ENCODE data around the gene CAMSAP2. TPM values are rescaled to one million over a fixed set of nuclear protein-coding genes. Genes with fewer than 3 reads are reported as not detected.
"Not testable (repeated sequence)": the region's sequence is repeated elsewhere in the genome, so short reads cannot be mapped to it uniquely, and the experiment has no call there.

CAMSAP2 gene
- total RNA-seq, 1 experiment from 2014 or later, result 24.3 TPM

DNA sequence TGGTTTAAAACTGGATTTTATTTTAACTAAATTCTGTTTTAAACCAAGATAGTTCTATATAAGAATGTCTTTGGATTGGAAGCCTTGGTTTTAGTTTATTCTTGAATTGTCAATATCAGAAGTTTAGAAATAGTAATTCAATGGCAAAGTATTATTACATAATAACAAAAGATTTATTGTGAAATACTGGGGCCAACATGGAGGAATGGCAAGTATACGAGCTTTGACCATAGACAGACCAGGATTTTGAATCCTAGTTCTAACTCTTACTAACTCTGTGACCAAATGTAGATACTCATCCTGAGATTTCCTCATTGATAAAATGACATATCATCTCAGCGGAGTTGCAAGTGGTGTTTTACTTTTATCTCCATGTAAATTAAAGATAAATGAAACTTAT lies 63.3 kb downstream of the CAMSAP2 start:
- Histone ChIP-seq H3K4me3 (no peak overlapping the region), H3K9me3 (no peaks in the 10 kb centered on the region), H3K36me3 (no peaks in the 10 kb centered on the region), H3K27me3 (no peaks in the 10 kb centered on the region)
- no peak for DNase-seq

DNA sequence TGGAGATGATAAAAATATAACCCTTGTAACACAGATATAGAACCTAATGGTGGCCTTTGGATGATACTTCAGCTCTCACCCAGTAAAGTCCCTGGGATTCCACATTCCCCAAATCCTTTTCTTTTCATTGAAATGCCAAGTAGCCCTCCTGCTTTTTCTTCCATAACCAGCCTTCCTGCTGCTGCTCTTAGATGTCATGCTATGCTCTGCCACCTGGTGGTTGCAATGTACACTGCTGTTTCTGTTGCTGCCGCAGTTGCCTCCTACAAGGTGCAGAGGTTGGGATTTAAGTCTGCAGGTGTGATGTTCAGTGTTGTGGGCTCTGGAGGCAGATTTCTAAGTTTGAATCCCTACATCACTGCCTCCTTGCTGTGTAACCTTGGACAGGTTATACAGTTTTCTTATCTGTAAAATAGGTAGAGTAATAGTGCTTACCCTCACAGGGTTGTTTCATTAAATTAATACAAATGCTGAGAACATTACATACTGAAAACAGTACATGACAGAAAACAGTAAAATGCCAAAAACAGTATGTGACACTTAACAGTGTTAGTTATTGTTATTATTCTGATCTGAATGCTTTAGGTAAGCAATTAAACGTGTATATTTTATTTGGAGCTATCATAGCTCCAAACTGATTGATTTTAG lies 64.3 kb downstream of the CAMSAP2 start:
- Histone ChIP-seq H3K36me3 (peaks cover 6% of the 10 kb centered on the region), H3K9me3 (no peaks in the 10 kb centered on the region), H3K27me3 (no peaks in the 10 kb centered on the region), H3K4me3 (no peak overlapping the region)
- DNase-seq, result peak; percentile 63

DNA sequence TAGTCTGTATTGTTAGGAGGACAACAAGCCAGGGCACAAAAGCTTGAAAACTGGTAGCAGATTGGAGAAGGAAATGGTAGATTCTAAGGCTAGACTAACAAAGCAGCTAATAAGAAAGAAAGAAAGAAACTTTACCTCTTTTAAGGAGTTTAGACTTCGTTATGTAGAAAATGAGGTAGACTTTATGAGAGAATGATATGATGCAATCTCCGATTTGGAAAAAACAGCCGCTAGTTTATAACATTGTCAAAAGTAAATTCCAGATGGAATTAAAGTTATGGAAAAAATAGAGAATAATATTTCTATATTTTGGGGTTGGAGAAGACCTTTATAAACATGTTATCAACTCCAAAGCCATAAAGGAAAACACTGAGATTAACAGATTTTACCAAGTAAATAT lies 67.0 kb downstream of the CAMSAP2 start:
- no peak overlapping the region for H3K4me3 ChIP-seq

DNA sequence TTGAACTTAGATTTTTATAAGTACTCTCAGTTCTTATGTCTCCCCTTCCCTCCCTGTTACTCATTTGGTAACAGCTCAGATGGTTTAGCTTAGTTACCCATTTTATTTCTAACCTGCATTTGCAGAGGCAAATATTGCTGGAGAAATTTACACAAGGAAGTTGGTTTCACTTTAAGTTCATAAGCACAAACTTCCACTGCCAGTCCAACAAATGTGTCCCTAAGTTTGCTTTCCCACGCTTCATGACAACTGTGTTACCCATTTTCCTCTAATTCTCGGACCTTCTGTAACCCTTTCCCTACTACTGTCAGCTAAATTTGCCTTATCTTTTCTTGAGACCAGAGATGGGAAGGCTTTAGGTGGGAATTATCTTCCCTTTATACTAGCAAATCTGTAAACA lies 70.2 kb downstream of the CAMSAP2 start:
- Histone ChIP-seq H3K4me3 (no peak overlapping the region), H3K9me3 (no peaks in the 10 kb centered on the region), H3K27me3 (no peaks in the 10 kb centered on the region), H3K36me3 (peaks cover 46% of the 10 kb centered on the region)
- no peak for DNase-seq

More for the DNA sequence above, 67.0 kb downstream of the CAMSAP2 start:
- Histone ChIP-seq H3K9me3 (no peaks in the 10 kb centered on the region), H3K27me3 (no peaks in the 10 kb centered on the region), H3K36me3 (peaks cover 28% of the 10 kb centered on the region)
- DNase-seq, result no peak

DNA sequence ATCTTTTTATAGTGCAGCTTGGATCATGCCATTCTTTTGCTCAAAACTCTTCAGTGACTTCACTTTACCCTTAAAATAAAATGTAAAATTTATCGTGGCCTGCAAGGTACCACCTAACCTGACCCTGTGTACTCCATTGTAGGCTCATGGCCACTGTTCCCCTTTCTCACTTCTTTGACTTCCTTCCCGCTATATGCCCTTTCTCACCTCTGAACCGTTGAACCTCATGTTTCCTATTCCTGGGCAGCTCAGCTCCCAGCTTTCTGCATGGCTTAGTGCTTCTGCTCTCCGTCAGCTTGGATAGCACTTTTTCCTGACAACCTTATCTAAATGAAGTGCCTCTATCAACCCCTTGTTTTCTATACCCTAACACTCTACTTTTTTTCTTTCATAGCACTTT lies 73.0 kb downstream of the CAMSAP2 start:
- no peak overlapping the region for H3K4me3 ChIP-seq

DNA sequence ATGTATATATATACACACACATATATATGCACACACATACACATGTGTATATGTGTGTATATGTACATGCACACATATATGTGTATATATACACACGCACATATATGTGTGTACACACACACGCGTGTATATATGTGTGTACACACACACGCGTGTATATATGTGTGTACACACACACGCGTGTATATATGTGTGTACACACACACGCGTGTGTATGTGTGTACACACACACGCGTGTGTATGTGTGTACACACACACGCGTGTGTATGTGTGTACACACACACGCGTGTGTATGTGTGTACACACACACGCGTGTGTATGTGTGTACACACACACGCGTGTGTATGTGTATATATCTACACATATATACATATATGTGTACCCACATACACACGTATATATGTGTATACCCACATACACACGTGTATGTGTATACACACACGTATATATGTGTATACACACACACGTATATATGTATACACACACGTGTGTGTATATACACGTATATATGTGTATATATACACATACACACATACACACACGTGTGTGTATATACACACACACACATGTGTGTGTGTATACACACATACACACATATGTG lies 78.0 kb downstream of the CAMSAP2 start:
- not testable (repeated sequence) for H3K27me3 ChIP-seq, DNase-seq, H3K9me3 ChIP-seq, H3K4me3 ChIP-seq
- peaks cover 39% of the 10 kb centered on the region for H3K36me3 ChIP-seq

More for the DNA sequence above, 73.0 kb downstream of the CAMSAP2 start:
- DNase-seq, result no peak
- Histone ChIP-seq H3K27me3 (no peaks in the 10 kb centered on the region), H3K36me3 (peaks cover 61% of the 10 kb centered on the region), H3K9me3 (no peaks in the 10 kb centered on the region)

DNA sequence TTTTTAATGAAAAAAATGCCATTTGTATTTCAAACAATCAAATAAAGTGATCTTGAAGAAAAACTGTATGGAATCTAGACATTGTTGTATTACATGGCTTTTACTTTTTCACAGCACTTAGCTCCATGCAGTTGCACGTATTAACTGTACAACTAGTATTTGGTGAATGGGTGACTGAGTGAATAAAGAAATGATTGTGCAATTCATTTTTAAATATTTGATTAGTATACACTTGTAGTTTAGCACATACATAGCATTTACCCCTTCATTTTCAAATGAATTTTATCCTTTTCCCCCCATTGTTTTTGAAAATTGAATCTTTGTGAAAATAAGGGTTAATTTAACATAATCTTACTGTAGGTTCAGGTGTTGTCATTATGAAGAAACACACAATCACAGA lies 79.6 kb downstream of the CAMSAP2 start:
- Histone ChIP-seq H3K27me3 (no peaks in the 10 kb centered on the region), H3K36me3 (peaks cover 30% of the 10 kb centered on the region), H3K4me3 (no peak overlapping the region), H3K9me3 (no peaks in the 10 kb centered on the region)
- no peak for DNase-seq

DNA sequence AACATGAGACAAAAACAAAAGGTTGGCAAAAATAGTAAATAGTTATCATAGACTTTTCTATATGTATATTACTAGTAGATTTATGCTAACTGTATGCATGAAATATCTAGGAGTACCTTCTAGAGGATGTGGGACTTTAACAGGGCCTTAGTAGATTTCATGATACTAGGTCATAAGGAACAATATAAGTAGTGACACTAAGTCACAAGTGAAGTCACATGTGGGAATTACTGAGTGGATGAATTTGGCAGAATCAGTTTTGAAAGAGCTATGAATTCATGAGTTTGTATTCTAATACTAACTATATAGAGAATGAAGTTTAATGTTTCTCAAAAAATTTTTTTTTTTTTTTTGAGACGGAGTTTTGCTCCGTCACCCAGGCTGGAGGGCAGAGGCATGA lies 81.0 kb downstream of the CAMSAP2 start:
- H3K4me3 ChIP-seq, result no peak overlapping the region
- no peak for DNase-seq
- peaks cover 24% of the 10 kb centered on the region for H3K36me3 ChIP-seq
- no peaks in the 10 kb centered on the region for H3K9me3 ChIP-seq
- H3K27me3 ChIP-seq, result no peaks in the 10 kb centered on the region

DNA sequence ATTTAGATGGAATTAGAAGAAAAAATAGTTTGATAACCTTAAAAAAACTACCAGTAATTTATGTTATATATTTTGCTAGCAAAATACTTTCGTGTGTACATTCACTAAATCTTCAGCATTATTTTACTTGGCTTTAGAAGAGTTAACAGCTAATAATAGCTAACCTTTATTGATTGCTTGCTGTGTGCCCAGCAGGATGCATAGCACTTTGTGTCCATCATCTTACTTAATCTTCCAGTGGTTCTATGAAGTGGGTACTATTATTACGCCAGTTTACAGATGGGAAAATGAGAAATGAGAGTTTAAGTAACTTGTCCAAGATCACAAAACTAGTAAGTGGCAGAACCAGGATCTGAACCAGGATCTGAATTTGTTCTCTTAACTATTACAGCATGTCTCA lies 92.4 kb downstream of the CAMSAP2 start:
- peaks cover 17% of the 10 kb centered on the region for H3K36me3 ChIP-seq
- H3K4me3 ChIP-seq, result no peak overlapping the region
- no peaks in the 10 kb centered on the region for H3K27me3 ChIP-seq
- H3K9me3 ChIP-seq, result no peaks in the 10 kb centered on the region
- no peak for DNase-seq

DNA sequence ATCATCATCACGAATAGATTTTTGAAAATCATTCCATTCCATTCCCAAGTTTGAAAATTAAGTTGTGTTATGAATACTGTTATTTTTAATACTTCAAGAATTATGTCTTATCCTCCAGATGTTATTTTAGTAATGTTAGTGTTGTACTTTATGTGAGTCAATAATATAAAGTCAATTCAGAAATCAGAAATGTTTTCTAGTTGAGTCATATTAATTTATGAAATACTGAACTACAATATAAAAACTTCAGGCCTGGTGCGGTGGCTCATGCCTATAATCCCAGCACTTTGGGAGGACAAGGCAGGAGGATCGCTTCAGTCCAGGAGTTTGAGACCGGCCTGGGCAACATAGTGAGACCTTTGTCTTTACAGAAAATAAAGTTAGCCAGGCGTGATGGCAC lies 95.7 kb downstream of the CAMSAP2 start:
- H3K27me3 ChIP-seq, result no peaks in the 10 kb centered on the region
- no peak for DNase-seq
- peaks cover 7% of the 10 kb centered on the region; the same call in 1 of the 2 replicates for H3K9me3 ChIP-seq
- H3K4me3 ChIP-seq, result no peak overlapping the region
- peaks cover 25% of the 10 kb centered on the region for H3K36me3 ChIP-seq

DNA sequence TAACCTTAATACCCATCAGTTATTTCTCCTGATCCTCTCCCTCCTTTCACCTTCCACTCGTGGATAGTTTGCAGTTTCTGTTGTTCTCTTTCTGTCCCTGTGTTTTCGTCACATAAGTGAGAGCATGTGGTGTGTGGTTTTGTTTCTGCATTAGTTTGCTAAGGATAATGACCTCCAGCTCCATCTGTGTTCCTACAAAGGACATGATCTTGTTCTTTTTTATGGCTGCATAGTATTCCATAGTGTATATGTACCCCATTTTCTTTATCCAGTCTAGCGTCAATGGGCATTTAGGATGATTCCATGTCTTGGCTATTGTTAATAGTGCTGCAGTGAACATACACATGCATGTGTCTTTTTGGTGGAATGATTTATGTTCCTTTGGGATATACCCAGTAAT lies 97.5 kb downstream of the CAMSAP2 start:
- H3K4me3 ChIP-seq, result no peak overlapping the region
- H3K36me3 ChIP-seq, result peaks cover 26% of the 10 kb centered on the region
- DNase-seq, result no peak
- H3K27me3 ChIP-seq, result no peaks in the 10 kb centered on the region
- H3K9me3 ChIP-seq, result peaks cover 7% of the 10 kb centered on the region; the same call in 1 of the 2 replicates

DNA sequence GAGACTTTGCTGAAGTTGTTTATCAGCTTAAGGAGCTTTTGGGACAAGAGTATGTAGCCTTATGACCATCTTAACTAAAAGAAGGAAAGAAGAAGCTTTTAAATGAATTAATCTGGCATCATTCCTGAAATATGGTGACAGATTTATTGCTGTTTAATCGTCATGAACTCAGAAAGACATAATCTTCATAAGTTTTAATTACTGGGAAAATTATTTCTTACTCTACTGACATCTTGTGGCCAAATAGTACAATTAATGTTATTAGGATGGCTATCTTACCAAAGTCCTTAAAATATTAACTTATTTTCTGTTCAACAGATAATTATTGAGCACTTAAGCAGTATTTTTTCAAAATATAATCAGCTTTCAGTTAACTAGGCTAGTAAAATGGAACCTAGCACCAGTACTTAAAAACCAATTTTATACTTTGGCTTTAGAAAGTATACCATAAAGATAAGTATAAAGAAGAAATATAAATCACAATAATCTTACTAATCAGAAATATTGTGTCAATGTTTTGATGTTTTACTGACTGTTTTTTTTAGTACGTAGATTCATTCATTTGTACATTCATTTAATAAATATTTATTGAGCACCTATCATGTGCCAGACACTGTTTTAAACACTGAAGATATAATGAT lies 99.4 kb downstream of the CAMSAP2 start:
- H3K27me3 ChIP-seq, result no peaks in the 10 kb centered on the region
- peaks cover 7% of the 10 kb centered on the region; the same call in 1 of the 2 replicates for H3K9me3 ChIP-seq
- DNase-seq, result no peak
- no peak overlapping the region for H3K4me3 ChIP-seq
- H3K36me3 ChIP-seq, result peaks cover 31% of the 10 kb centered on the region

DNA sequence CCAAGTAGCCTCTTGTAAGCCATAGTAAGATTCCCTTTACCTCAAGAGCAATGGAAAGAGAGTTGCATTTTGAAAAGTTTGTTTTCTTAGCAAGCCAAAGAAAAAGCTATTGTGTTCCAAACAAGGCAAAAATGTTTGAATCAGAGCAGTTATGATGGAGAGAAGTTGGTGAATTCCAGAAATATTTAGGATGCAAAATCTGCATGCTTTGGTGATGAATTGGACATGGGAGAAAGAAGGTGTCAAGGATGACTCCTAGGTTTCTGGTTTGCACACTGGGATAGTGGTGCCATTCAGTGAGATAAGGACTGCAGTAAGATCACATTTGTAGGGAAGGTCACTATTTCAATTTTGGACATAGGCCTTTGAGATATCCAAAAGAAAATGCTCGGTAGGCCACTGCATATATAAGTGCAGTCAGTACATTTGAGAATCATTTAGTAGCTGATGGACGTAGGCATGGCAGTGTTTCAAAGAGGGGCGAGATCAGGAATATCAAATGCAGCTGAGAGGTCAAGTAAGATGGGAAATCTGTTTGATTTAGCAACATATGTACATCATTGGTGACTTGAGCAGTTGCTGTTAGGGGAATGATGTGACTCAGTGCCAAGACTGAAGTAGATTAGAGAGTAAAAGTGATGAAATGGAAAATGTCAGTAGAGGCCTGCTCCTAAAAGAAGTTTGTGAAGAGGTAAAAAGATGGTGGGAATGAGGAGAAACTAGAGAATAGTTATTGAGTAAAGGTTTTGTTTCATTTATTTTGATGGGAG lies 100.2 kb downstream of the CAMSAP2 start:
- Histone ChIP-seq H3K36me3 (peaks cover 35% of the 10 kb centered on the region), H3K9me3 (peaks cover 7% of the 10 kb centered on the region; the same call in 1 of the 2 replicates), H3K27me3 (no peaks in the 10 kb centered on the region), H3K4me3 (no peak overlapping the region)
- no peak for DNase-seq

DNA sequence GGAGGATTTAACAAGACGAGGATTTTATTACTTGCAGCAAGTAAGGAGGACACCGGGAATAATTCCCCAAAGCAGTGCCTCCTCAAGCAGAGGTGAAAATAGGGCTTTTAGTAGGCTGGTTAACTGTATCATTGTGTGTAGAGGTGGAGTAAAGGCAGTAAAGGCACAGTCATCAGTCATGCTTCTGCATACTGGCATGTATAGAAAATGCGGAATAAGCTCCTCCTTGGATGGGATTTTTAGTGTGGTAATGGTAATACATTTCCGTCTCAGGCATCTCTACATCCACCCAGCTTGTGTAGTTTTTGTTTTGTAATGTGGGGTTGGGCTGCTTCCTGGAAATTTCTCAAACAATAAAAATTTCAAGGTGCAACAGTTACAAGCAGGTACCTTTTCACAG lies 106.7 kb downstream of the CAMSAP2 start:
- Histone ChIP-seq H3K9me3 (no peaks in the 10 kb centered on the region), H3K4me3 (no peak overlapping the region), H3K27me3 (no peaks in the 10 kb centered on the region), H3K36me3 (peaks cover 48% of the 10 kb centered on the region)
- no peak for DNase-seq

DNA sequence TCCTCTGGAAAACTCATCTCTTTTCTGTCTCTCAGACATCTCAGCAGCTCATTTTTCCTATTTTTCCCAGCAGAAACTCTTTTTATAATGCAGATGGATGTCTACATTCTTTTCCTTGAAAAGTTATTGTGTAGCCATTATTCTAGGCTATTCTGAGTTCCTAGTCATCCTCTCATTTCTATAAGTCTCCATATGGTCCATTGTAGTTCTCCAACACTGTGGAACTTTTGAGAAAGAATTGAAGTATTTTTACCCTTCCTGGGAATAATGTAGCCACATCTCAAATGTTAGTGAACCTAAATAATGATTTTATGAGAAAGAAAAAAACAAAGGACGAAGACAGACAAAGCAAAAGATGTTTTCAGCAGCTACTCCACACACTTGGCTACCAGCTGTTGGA lies 107.7 kb downstream of the CAMSAP2 start:
- peaks cover 55% of the 10 kb centered on the region for H3K36me3 ChIP-seq
- no peak overlapping the region for H3K4me3 ChIP-seq
- no peaks in the 10 kb centered on the region for H3K27me3 ChIP-seq
- H3K9me3 ChIP-seq, result no peaks in the 10 kb centered on the region
- DNase-seq, result no peak

DNA sequence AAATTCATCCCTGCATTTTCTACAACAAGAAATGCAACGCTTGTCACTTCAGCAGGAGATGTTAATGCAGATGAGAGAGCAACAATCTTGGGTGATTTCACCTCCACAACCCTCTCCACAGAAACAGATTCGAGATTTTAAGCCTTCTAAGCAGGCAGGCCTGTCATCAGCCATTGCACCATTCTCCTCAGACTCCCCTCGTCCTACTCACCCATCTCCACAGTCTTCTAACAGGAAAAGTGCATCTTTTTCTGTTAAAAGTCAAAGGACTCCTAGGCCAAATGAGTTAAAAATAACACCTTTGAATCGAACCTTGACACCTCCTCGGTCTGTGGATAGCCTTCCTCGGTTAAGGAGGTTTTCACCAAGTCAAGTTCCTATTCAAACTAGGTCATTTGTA lies 110.7 kb downstream of the CAMSAP2 start:
- no peak for DNase-seq
- H3K4me3 ChIP-seq, result no peak overlapping the region
- peaks cover 68% of the 10 kb centered on the region for H3K36me3 ChIP-seq
- H3K9me3 ChIP-seq, result no peaks in the 10 kb centered on the region
- H3K27me3 ChIP-seq, result no peaks in the 10 kb centered on the region

DNA sequence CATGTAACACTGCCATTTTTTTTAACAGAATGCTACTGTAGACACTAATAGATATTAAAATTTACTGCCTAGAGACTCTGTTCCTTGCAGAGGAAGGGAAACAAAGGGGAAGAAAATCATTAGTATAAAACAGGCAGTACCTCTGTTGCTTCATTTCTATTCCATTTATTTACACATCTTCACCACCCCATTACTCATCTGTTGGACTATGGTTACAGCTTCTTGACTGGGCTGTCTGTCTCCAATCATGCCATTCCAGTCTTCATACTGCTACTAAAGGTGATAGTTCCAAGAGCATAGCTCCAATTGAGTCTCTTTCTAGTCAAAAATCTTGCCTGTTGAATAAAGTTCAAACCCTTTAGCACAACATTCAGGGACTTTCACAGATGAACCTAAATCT lies 111.9 kb downstream of the CAMSAP2 start:
- DNase-seq, result no peak
- H3K9me3 ChIP-seq, result no peaks in the 10 kb centered on the region
- H3K36me3 ChIP-seq, result peaks cover 76% of the 10 kb centered on the region
- no peaks in the 10 kb centered on the region for H3K27me3 ChIP-seq
- no peak overlapping the region for H3K4me3 ChIP-seq
